GM19328 (cell line): ENCODE data around the gene TOMM6.

Source experiments
- ATAC-seq: cut with Tn5 transposase; IDR thresholded peaks from one replicate; pipeline ENCODE4 v1.9.1; 2021; ENCODE audit warnings: mild to moderate bottlenecking, moderate library complexity; ENCODE audit not compliant: unreplicated experiment

TOMM6 gene

DNA sequence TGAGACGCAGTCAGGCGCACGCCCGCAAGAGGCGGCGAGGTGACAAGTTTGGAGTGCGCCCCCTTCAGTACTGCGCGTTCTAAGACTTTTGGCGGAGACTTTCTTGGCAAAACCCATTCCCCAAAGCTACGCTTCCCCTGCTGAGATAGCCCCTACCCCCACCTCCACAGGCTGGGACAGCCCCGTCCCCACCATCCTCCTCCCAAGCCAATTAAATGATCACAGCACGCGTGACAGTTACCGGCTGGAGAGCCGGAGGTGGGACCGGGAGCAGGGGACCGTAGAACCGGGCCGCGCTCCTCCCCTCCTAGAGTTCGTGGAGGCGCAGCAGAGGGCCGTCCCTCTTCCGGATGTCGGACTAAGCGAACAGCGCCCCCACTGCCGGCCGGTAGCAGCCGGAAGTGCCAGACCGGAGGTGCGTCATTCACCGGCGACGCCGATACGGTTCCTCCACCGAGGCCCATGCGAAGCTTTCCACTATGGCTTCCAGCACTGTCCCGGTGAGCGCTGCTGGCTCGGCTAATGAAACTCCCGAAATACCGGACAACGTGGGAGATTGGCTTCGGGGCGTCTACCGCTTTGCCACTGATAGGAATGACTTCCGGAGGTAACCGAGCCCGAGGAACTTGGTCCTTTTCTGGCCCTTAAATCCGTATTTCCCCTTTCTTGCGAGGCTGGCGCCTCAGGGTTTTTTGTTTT is at the start of gene TOMM6:
TSS of gene TOMM6 (plus strand) at position 476 of the 699 bp plus-strand sequence. CDS start at position 480, 4 bp downstream.
- ATAC-seq: peak; percentile 78

DNA sequence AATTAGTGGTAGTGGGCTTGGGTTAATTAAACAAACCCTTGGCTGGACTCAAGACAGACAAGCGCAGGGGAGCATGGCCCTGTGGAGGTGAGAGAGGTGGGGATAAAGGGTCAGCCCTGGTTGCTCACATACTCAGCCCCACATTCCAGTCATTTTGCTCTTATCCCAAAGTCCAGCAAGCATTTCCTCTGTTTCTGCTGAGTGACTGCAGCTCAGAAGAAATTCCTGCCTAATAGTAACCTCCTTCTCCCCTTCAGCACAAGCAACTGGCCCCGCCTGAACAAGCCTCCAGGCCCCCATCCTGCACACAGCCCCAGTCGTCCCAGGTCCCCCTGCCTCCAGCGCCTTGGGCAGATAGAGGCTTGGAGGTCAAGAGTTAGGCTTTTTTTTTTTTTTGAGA is 48.5 kb upstream of the TOMM6 start:
- ATAC-seq: no peak

DNA sequence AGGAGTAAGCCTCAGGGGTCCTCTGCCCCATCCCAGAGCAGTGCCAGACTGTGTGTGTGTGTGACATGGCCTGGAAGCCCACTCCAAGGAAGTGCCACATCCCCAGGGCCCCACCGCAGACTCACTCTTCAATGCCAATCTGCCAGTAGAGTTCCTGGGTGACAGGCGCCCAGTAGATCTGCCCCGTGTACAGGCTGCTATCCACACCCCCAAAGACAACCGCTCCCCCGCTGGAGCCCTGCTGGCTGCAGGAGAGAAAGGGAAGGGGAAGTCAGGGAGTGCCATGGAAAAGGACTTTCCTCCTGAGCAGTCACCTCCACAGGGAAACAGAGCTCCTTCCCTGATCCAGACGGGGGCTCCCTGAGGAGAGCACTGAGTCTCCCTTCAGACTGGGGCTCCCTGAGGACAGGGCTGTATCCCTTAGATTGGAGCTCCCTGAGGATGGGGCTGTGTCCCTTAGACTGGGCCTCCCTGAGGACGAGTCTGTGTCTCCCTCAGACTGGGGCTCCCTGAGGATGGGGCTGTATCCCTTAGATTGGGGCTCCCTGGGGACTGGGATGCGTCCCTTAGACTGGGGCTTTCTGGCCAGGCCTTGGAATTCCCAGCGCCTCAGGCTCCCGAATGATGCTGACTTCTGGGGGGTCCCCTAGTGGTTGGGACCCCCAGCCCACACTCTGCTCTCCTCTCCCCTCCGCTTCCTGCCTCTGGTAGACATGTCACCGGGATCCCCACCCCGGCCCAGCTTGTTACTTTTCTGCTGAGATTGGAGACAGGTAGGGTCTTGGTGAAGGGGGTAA is 46.9 kb upstream of the TOMM6 start:
- ATAC-seq: no peak

DNA sequence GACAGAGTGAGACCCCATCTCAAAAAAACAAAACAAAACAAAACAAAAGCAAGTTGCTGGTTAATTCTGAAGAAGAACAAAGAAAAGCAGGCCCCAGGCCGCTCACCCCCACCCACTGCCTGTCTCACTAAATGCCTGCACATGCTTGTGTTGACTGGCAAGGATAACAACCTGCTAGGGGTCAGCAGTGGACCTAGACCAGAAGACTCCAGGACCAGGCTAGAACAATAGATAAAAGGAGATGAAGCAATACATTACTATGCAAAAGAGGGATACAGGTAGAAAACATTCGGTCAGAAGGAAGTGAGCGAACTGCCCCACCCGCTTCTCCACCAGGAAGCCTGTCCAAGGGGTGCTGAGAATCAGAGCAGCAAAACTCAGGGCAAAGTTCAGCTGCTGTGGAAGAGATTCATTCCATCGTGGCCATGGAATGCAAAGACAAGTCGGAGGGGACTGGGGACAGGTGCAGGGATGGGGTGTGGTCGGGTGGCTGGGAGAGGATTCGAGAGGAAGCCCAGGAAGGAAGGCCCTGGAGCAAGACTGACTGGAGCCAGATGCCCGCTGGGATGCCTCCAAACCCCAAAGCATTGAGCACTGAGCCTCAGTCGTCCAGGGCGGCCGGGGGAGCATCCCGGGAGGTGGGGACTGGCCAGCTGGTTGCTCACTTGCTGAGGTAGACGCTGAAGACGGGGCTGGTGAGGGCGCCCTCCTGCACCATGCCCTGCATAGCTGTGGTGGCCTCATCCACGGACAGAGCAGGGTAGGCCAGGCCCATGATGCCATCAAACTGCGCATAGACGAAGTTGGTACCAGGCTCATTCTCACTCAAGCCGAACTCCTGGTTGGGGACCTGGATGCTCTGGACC is 45.6 kb upstream of the TOMM6 start:
- ATAC-seq: no peak

DNA sequence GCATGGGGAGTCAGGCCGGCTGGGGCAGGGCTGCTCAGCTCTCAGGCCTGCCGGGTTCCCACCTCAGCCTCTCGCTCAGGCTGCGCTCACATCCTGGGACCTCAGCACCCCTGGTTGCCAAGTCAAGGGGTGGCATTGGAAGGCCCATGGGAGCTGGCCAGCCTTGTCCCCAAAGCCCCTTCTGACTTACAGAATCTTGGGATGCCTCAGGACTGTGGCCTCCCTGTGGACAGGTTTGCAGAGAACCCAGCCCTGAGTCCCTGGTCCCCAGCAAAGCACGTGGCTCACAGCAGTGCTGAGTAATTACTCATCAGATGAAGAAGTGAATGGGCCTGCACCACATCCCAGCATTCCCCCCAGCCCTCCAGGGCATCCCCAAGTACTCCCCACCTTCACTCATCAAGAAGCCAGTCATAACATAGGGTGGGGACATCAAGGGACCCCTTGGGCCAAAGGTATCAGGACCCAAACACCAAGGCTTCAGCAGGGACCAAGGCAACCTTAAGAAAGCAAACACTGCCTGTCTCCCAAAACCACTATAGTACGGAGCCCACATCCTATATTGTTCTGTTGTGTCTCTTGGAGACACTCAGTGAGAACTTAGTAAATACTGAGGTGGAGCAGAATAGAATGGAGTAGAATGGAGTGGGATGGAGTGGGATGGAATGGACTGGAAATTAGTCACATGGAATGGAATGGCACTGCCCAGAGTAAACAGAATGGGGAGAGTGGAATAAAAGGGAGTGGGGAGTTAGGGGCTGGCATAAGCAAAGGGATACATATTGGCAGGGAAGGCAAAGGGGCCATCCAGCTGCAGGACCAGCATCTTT is 43.9 kb upstream of the TOMM6 start:
- no peak for ATAC-seq

DNA sequence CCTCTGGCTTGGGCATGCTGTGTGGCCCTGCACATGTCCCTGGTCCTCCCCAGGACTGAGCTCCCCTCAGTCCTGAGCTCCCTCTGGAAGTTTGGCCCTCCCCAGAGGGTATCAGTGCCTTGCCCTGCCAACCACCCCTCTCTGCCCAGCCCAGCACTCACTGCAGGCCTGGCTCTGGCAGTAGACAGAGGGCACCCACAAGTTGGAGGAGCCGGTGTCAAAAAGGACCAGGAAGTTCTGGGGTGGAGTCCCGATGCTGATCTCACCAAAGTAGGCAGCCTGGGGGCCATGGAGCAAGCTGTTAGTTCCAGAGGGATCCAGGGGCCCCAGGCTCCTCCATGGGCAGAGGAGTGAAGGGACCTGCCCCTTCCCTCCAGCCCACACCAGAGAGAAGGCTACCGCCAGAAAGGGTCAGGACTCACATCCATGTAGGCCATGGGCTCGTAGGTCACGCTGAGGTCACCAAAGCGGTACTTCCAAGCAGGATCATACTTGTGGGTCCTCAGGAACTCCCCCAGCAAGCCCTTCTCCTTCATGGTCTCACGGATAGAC is 43.2 kb upstream of the TOMM6 start:
- ATAC-seq: no peak

DNA sequence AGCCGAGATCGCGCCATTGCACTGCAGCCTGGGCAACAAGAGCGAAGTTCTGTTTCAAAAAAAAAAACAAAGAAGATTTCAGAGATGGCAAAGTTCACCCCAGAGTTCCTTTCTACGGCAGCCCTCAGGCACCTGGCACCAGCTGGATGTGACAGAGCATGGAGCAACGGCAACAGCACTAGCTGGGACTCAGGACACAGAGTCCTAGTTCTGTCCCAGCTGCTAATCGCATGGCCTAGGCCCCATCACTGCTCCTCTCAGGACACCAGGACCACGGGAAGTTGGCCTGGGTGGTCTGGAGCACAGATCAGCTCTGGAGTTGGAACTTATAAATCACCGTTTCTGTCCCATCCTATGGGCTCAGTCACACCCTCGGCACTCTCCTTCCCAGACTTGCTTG is 41.4 kb upstream of the TOMM6 start:
- no peak for ATAC-seq

DNA sequence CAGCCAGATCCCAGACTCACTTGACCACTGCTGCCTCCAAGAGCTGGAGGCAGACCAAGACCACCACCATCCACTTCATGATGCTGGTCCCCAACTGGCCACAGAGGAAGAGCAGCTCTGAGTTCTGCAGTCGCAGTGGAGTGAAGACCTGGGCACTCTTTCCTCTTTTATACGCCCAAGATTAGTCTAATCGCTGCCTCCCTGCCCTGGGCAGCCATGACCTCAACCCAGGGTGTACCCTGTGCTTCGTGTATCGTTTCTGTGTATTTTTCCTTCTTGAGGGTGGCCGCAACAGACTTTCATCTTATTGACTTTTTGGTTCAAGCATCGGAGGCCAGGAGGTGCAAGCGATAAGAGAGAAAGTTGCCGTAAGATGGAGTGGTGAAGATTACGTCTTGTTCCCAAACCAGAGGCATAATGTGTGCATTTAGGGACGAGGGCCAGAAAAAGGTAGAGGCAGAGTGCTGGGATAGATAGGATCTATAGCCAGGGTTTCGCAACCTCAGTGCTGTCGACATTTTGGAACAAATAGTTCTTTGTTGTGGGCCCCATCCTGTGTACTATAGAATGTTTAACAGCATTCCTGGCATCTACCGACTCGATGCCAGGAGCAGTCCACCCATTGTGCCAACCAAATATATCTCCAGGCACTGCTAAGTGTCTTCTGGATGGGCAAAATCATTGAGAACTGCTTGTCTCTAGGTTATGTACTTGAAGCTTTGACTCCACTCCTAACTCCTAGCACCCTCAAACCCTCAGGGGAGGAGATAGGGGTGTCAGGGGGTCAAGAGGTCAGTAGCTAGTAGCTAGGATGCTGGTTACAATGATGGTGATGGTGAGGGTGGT is 40.0 kb upstream of the TOMM6 start, which contains the start of gene PGC:
TSS of gene PGC (minus strand) at position 142 of the 846 bp plus-strand sequence. CDS start at position 79, 63 bp downstream.
- no peak for ATAC-seq

DNA sequence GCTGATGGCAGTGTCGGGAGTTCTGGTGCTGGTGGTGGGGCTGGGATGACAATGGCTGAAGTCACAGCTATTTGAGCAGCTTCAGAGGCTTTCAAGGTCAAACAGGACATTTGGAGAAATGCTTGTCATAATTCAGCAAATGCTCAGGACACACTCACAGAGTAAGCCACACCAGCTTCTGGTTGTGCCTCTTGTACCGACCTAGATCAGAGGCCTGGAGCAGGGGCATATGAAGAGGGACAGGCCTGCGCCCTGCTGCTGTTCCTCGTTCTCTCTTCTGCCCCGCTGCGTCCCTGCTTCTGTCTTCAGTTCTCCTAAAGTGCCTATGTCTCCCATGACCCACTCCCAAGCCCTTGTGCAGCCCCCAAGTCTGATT is 39.4 kb upstream of the TOMM6 start:
- no peak for ATAC-seq

DNA sequence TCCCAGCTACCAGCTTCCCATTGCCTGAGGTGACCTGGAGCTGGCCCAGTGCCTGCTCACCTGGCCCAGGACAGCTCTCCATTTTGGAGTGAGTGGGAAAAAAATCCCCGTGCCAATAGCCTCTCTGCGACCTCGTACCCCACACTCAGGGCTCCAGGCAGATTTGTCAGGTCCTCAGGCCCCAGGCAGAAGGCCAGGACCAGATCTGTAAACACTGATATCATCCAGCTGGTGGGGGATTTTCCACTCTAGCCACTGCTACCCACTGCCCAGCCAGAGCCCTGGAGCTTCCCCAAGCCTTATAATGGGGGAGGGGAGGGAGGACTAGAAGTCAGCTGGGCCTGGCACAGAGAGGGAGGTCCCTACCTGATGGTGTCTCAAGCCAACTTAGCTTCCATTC is 39.0 kb upstream of the TOMM6 start:
- no peak for ATAC-seq

DNA sequence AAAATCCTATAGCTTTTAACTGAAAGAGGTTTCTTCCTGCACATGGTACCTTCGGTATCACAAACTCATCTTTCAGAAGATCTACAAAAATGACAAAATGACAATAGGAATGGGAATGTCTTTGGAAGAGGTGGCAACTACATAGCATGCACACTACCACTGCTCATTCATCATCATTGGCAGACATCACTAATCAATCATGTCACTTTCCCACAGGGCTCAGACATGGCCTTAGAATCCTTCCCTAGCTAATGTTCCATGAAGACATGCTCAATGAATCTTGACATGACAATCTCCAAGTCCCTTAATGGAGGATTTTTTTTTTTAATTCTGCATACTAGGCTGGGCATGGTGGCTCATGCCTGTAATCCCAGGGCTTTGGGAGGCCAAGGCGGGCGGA is 37.1 kb upstream of the TOMM6 start:
- no peak for ATAC-seq

DNA sequence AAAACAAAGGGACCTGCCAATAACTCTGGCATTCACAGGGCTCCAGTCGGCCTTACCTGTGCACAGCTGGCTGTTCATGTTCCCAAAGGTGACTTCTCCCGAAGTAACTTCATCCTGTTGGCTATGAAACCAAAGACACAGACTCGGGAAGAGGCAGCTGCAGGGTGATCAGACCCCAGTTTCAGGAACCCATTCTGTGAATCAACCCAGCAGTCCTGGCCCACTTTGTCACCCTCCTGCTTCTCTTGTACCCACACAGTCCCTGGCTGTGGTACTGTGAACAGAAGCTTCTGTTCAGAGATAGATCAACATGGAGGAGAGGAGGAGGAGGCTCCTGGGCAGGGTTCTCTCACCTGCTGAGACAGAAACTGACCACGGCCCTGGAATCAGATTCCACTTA is 31.6 kb upstream of the TOMM6 start:
- no peak for ATAC-seq

DNA sequence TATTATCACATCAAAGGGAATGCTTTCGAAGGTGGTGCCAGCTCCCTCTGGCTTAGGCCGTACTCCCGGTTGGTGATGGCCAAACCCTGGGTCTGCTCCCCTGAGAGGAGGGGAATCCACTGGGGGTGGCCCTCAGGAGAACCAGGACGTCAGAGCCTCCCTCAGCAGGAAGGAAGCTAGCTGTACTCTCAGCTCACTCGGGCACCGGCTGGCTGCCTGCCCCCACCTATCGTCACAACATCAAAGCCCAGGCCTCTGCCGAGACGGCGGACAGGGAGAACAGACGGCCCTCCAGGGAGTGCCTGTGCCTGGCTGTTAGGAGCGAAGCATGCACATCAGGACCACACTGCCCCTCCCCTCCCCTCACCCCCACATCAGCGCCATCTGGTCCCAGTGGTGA is 31.1 kb upstream of the TOMM6 start:
- no peak for ATAC-seq

DNA sequence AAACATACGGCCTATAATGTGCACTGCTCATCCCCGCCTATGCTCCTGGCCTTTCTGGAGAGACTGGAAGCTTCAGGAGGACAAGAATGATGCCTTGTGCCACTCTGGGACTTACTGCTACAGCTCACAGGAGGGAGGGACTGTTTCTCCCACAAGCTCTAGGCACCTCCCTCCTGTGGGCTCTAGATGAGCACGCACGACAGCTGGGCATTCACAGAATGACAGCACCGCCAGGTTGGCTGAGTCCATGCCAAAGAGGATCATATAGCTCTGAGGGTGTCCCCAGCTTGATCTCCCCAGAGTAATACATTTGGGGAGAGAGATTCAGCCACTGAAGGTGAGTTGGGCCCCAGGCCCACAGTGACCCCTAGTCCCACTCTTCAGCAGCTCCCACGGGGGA is 30.2 kb upstream of the TOMM6 start:
- ATAC-seq: no peak

DNA sequence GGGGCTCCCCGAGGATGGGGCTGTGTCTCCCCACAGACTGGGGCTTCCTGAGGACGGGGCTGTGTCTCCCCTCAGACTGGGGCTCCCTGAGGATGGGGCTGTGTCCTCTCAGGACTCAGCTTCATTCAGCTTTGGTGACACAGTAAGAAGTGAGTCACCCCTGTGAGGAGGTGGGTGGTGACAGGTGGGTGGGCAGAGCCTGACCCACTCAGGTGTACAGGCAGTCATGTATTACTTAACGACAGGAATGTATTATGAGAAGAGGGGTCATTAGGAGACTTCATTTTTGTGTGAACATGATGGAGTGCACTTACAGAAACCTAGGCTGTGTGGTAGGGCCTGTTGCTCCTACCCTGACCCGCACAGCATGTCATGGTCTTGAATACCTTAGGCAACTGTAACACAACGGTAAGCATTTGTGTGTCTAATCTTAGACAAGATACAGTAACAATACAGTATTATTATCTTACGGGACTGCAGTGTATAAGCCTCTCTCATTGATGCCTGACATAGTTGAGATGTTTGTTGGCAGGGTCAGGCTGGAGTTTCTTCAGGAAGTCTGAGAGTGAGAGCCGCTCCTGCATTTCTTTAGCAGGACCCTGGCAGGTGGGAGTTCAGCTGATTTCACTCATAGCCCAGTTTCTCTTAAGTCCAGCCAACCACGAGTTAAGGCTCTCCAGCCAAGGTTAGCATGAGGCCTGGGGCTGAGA is 29.4 kb upstream of the TOMM6 start:
- no peak for ATAC-seq

DNA sequence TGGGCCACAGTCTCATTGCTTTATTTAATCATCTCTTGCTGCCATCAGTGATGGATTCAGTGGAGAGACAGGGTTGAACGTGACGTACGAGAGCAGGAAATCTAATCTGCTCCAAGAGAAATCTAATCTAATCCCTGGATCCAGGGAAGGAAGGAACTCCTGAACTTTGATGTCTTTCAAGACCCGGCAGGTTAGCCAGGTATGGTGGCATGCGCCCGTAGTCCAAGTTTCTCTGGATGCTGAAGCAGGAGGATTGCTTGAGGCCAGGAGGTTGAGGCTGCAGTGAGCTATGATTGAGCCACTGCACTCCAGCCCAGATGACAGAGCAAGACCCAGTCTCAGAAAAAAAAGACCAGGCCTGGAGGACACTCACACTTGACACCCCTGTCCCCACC is 28.9 kb upstream of the TOMM6 start:
- ATAC-seq: no peak

DNA sequence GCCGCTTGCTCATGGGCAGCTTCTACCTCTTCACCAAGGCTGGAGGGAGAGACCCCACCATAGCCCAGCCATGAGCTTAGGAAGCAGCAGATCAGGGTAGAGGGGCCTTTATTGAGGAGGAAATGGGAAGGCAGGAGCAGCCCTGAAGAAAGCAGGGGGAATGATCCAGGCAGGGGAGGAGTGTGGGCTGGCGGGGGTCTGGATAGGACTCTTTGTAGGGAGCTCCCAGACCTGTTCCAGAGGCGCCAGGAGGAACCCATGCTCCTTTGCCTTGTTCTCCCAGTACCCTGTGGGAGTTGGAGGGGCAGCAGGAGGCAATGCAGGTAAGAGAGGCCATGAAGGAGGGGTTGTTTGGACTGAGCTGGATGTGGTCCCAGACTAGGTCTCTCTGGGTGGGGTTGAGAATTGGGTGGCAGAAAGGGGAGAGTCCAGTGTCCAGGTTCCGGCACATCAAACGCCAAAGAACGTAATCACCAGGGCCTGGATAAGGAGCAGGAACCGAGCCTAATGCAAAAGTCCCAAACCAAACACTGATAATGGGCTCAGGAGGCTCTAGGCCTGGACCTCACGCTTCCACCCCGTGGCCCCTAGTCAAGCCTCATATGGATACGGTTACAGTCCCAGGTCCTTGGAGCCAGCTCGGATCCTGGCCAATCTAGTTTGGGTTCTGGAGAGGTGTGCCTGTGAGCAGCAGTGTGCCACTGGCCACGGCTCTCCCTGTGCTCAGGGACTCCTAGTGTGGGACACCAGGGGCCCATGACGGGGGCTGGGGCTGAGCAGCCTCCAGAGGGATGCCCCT is 28.2 kb upstream of the TOMM6 start:
- ATAC-seq: no peak
